Measurements from ENCODE around the gene TRAPPC10. TPM values are rescaled to one million over a fixed set of nuclear protein-coding genes. Genes with fewer than 3 reads are reported as not detected.
A peak's percentile ranks its signal among the peaks of the same experiment; 100 is the strongest.

Gene TRAPPC10
- total and polyA plus RNA-seq, 2 donors: 14.0 to 22.4 TPM

DNA sequence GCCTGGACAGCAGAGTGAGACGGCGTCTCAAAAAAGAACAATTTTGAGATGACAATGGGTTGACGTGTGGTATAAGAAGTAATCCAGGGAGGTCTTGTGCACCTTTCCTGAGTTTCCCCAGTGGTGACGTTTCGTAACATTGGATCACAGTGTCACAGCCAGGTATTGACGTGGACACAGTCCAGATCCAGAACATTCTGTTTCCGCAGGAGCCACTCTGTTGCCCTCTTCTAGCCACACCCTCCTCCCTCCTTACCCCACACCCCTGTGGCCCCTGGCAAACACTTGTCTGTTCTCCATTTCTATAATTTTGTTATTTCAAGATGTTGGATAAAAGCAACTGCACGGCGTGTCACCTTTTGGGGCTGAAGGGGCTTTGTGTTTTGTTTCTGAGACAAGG, 6.5 kb upstream of the TRAPPC10 start:
- H3K4me3 ChIP-seq (ENCODE audit: low read length in 2 of 2): no peak overlapping the region
- H3K36me3 ChIP-seq (ENCODE audit: control insufficient read depth in 2 of 2, insufficient read depth in 2 of 2, low read length in 1 of 2): no peaks in the 10 kb centered on the region
- H3K27ac ChIP-seq (ENCODE audit: low read depth in 1 of 2, low read length in 1 of 2): no peak overlapping the region
- H3K9me3 ChIP-seq (ENCODE audit: control insufficient read depth in 2 of 2, insufficient read depth in 1 of 2, low read length in 1 of 2): no peaks in the 10 kb centered on the region
- WGBS: 99% methylated on average over 9 of the region's 9 CpGs
- no peaks in the 10 kb centered on the region for H3K27me3 ChIP-seq (ENCODE audit: control insufficient read depth in 2 of 2, insufficient read depth in 1 of 2, low read length in 1 of 2)
- DNase-seq (ENCODE audit: low read depth in 6 of 9, low spot score in 9 of 9): no peak
- H3K4me1 ChIP-seq (ENCODE audit: control insufficient read depth in 2 of 2, insufficient read depth in 2 of 2, low read length in 2 of 2): no peaks in the 10 kb centered on the region

DNA sequence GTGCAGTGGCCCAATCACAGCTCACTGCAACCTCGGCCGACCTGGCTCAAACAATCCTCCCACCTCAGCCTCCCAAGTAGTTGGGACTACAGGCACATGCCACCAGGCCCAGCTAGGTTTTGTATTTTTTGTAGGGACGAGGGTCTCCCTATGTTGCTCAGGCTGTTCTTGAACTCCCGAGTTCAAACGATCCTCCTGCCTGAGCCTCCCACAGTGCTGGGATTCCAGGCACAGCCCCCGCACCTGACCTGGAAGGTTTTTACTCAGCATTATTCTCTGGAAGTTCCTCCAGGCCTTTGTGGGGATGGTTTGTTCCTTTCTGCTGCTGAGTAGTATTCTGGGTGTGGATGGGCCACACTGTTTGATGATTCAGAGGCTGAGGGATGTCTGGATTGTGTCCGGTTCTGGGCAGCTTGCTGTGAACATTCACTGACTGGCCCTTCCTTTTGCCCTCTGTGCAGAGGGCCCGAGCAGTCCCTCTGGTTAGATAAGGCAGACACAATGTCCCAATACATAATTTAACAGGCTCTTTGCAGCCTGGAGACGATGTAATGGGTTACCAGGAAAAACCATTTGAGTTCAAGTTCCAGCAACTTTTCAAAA, 6.0 kb upstream of the TRAPPC10 start:
- H3K27ac ChIP-seq (ENCODE audit: low read depth in 1 of 2, low read length in 1 of 2): no peak overlapping the region
- no peaks in the 10 kb centered on the region for H3K27me3 ChIP-seq (ENCODE audit: control insufficient read depth in 2 of 2, insufficient read depth in 1 of 2, low read length in 1 of 2)
- H3K4me1 ChIP-seq (ENCODE audit: control insufficient read depth in 2 of 2, insufficient read depth in 2 of 2, low read length in 2 of 2): peaks cover 3% of the 10 kb centered on the region in 2 donors
- H3K9me3 ChIP-seq (ENCODE audit: control insufficient read depth in 2 of 2, insufficient read depth in 1 of 2, low read length in 1 of 2): no peaks in the 10 kb centered on the region
- no peaks in the 10 kb centered on the region for H3K36me3 ChIP-seq (ENCODE audit: control insufficient read depth in 2 of 2, insufficient read depth in 2 of 2, low read length in 1 of 2)
- H3K4me3 ChIP-seq (ENCODE audit: low read length in 2 of 2): no peak overlapping the region
- WGBS: 96% methylated on average over 9 of the region's 9 CpGs
- DNase-seq (ENCODE audit: low read depth in 6 of 9, low spot score in 9 of 9): no peak

- H3K4me3 ChIP-seq (ENCODE audit: low read length in 2 of 2): no peak overlapping the region
- no peaks in the 10 kb centered on the region for H3K36me3 ChIP-seq (ENCODE audit: control insufficient read depth in 2 of 2, insufficient read depth in 2 of 2, low read length in 1 of 2)
- no peak for DNase-seq (ENCODE audit: low read depth in 6 of 9, low spot score in 9 of 9)
- no peak overlapping the region for H3K27ac ChIP-seq (ENCODE audit: low read depth in 1 of 2, low read length in 1 of 2)
- no peaks in the 10 kb centered on the region for H3K9me3 ChIP-seq (ENCODE audit: control insufficient read depth in 2 of 2, insufficient read depth in 1 of 2, low read length in 1 of 2)
- 96% methylated on average over 8 of the region's 8 CpGs for WGBS
- H3K4me1 ChIP-seq (ENCODE audit: control insufficient read depth in 2 of 2, insufficient read depth in 2 of 2, low read length in 2 of 2): peaks cover 4 to 7% of the 10 kb centered on the region in 2 donors
- no peaks in the 10 kb centered on the region for H3K27me3 ChIP-seq (ENCODE audit: control insufficient read depth in 2 of 2, insufficient read depth in 1 of 2, low read length in 1 of 2)
Measured at GRCh38 chr21:44006656-44007055, 5.5 kb upstream of the TRAPPC10 start.

- H3K4me3 ChIP-seq (ENCODE audit: low read length in 2 of 2): no peak overlapping the region
- 95% methylated on average over 9 of the region's 9 CpGs for WGBS
- H3K9me3 ChIP-seq (ENCODE audit: control insufficient read depth in 2 of 2, insufficient read depth in 1 of 2, low read length in 1 of 2): no peaks in the 10 kb centered on the region
- no peak for DNase-seq (ENCODE audit: low read depth in 6 of 9, low spot score in 9 of 9)
- peaks cover 8 to 23% of the 10 kb centered on the region in 2 donors for H3K4me1 ChIP-seq (ENCODE audit: control insufficient read depth in 2 of 2, insufficient read depth in 2 of 2, low read length in 2 of 2)
- no peaks in the 10 kb centered on the region for H3K27me3 ChIP-seq (ENCODE audit: control insufficient read depth in 2 of 2, insufficient read depth in 1 of 2, low read length in 1 of 2)
- no peaks in the 10 kb centered on the region for H3K36me3 ChIP-seq (ENCODE audit: control insufficient read depth in 2 of 2, insufficient read depth in 2 of 2, low read length in 1 of 2)
- no peak overlapping the region for H3K27ac ChIP-seq (ENCODE audit: low read depth in 1 of 2, low read length in 1 of 2)
Measured at GRCh38 chr21:44010429-44010828, 1.7 kb upstream of the TRAPPC10 start.

DNA sequence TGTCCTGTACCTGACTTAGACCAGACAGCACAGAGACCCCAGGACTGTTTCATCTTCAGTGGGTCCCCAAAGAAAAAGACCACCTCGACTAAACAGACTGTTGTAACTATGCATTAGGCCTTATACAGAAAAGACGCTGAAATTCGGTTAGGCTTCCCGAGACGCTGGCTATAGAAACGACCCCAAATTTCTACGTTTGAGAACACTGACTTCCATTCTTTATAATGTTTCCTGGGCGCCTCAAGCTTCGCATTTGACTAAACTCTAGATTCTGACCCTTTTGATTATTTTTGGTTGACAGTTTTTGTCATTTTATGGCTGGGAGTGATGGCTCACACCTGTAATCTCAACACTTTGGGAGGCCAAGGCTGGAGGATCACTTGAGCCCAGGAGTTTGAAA, 986 bp upstream of the TRAPPC10 start:
- 93% methylated on average over 9 of the region's 9 CpGs for WGBS
- no peak for DNase-seq (ENCODE audit: low read depth in 6 of 9, low spot score in 9 of 9)
- no peaks in the 10 kb centered on the region for H3K9me3 ChIP-seq (ENCODE audit: control insufficient read depth in 2 of 2, insufficient read depth in 1 of 2, low read length in 1 of 2)
- no peaks in the 10 kb centered on the region for H3K36me3 ChIP-seq (ENCODE audit: control insufficient read depth in 2 of 2, insufficient read depth in 2 of 2, low read length in 1 of 2)
- H3K27ac ChIP-seq (ENCODE audit: low read depth in 1 of 2, low read length in 1 of 2): no peak overlapping the region
- H3K27me3 ChIP-seq (ENCODE audit: control insufficient read depth in 2 of 2, insufficient read depth in 1 of 2, low read length in 1 of 2): no peaks in the 10 kb centered on the region
- H3K4me1 ChIP-seq (ENCODE audit: control insufficient read depth in 2 of 2, insufficient read depth in 2 of 2, low read length in 2 of 2): peaks cover 8 to 24% of the 10 kb centered on the region in 2 donors
- peak overlapping the region; percentile 54 to 99 for H3K4me3 ChIP-seq (ENCODE audit: low read length in 2 of 2)

DNA sequence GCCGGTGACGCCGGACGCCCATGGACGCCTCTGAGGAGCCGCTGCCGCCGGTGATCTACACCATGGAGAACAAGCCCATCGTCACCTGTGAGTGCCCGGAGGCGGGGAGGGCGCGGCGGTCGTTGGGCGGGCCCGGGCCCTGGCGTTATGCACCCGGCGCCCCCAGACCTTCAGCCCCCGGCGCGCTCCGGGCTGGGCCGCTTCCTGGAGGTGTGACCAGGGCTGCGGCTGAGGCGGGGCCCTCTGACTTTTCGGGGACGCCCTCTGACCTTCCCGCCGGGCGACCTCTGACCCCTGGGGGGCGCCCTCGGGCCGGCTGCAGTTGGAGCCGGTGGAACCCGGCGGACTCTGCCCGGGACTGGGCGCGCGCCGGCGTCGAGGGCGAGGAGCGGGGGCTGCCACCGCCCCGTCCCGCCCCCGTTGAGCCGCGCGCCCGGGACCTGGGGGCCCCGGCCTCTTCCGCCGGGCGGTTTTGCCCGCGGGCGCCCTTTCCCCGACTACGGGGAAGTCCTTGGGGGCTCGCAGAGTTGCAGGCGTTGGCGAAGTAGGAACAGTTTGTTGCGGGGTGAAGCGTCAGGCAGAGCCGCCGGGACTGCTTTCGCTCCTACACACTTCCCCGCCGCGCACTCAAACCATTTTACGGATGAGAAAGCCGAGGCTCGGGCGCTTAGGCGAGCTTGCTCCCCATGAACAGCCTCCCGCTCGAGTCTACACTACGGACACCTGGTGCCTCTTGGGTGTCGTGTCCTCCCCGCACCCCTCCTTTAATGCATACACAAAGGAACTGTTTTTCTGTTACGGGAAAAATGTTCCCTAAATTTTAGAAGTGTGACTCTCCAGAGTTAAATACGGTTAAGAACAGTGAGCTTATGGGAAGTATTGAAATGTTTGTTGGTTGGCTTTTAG, 618 bp downstream of the TRAPPC10 start:
- no peaks in the 10 kb centered on the region for H3K9me3 ChIP-seq (ENCODE audit: control insufficient read depth in 2 of 2, insufficient read depth in 1 of 2, low read length in 1 of 2)
- peak overlapping the region; percentile 88 to 99 for H3K27ac ChIP-seq (ENCODE audit: low read depth in 1 of 2, low read length in 1 of 2)
- H3K4me3 ChIP-seq (ENCODE audit: low read length in 2 of 2): peak overlapping the region; percentile 68 to 99
- DNase-seq (ENCODE audit: low read depth in 6 of 9, low spot score in 9 of 9): peak in 7 of 9 donors; percentile 63 to 87 (median 76)
- H3K27me3 ChIP-seq (ENCODE audit: control insufficient read depth in 2 of 2, insufficient read depth in 1 of 2, low read length in 1 of 2): no peaks in the 10 kb centered on the region
- no peaks in the 10 kb centered on the region for H3K36me3 ChIP-seq (ENCODE audit: control insufficient read depth in 2 of 2, insufficient read depth in 2 of 2, low read length in 1 of 2)
- under 1% methylated on average over 87 of the region's 87 CpGs for WGBS
- peaks cover 8 to 24% of the 10 kb centered on the region in 2 donors for H3K4me1 ChIP-seq (ENCODE audit: control insufficient read depth in 2 of 2, insufficient read depth in 2 of 2, low read length in 2 of 2)

DNA sequence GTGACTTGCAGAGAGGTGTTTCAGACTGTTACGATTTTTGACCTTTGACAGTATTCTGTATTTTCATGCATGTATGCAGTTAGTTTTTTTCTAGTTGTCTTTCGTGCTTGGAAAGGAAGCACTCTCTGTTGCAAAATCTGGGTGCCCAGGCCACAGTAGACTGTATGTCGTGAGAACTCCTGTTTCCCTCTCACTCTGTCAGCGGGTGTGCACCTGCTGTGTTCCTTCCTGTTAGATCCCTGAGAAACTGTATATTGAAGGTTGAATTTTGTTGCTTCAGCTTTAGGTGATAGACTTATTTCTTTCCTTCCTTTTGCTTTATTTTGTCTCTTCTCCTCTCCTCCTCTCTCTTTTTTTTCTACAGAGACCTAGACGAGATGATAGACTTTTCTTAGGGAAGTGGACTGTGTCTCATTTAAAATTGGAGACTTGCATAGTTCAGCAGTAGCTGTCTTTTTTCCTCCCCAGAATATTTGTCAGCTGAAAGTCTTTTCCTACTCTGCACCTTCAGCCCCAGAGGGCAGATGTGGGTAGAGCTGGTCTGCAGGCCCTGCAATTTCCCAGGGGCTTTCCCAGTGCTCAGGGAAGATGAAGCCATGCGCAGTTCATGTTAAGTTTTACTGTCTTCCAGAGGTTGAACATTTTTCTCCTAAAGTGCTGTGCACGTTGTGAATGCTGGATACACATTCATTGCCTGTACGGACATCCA, 1.4 kb downstream of the TRAPPC10 start:
- Histone ChIP-seq H3K4me1 (ENCODE audit: control insufficient read depth in 2 of 2, insufficient read depth in 2 of 2, low read length in 2 of 2) (peaks cover 10 to 25% of the 10 kb centered on the region in 2 donors), H3K27ac (ENCODE audit: low read depth in 1 of 2, low read length in 1 of 2) (peak overlapping the region; percentile 88 to 99), H3K4me3 (ENCODE audit: low read length in 2 of 2) (peak overlapping the region; percentile 68 to 99), H3K9me3 (ENCODE audit: control insufficient read depth in 2 of 2, insufficient read depth in 1 of 2, low read length in 1 of 2) (no peaks in the 10 kb centered on the region), H3K36me3 (ENCODE audit: control insufficient read depth in 2 of 2, insufficient read depth in 2 of 2, low read length in 1 of 2) (no peaks in the 10 kb centered on the region), H3K27me3 (ENCODE audit: control insufficient read depth in 2 of 2, insufficient read depth in 1 of 2, low read length in 1 of 2) (no peaks in the 10 kb centered on the region)
- DNase-seq (ENCODE audit: low read depth in 6 of 9, low spot score in 9 of 9): peak in 7 of 9 donors; percentile 47 to 82 (median 57)
- 6% methylated on average over 8 of the region's 8 CpGs for WGBS

DNA sequence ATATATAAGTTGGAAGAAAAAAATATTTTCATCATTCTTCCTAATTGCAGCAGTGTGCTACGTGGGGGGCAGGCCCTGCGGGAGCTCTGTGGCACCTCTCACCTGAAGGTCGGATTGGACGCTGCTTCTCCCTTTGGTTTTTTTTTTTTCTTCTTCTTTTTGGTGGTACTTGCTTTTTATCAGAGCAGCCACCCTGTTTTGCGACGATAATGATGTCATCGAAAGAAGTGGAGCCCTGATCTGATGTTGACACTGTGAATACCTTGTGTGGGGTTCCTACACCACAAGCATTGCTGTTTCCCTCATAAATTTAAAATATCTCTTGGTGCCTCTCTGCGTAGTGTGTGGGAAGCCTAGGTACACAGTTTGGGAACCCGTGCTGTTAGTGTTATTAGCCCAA, 5.5 kb downstream of the TRAPPC10 start:
- DNase-seq (ENCODE audit: low read depth in 6 of 9, low spot score in 9 of 9): no peak
- Histone ChIP-seq H3K4me1 (ENCODE audit: control insufficient read depth in 2 of 2, insufficient read depth in 2 of 2, low read length in 2 of 2) (peaks cover 14 to 32% of the 10 kb centered on the region in 2 donors), H3K27ac (ENCODE audit: low read depth in 1 of 2, low read length in 1 of 2) (no peak overlapping the region), H3K9me3 (ENCODE audit: control insufficient read depth in 2 of 2, insufficient read depth in 1 of 2, low read length in 1 of 2) (no peaks in the 10 kb centered on the region), H3K4me3 (ENCODE audit: low read length in 2 of 2) (no peak overlapping the region), H3K36me3 (ENCODE audit: control insufficient read depth in 2 of 2, insufficient read depth in 2 of 2, low read length in 1 of 2) (no peaks in the 10 kb centered on the region), H3K27me3 (ENCODE audit: control insufficient read depth in 2 of 2, insufficient read depth in 1 of 2, low read length in 1 of 2) (no peaks in the 10 kb centered on the region)
- 96% methylated on average over 9 of the region's 9 CpGs for WGBS

- Histone ChIP-seq H3K4me1 (ENCODE audit: control insufficient read depth in 2 of 2, insufficient read depth in 2 of 2, low read length in 2 of 2) (peaks cover 14 to 32% of the 10 kb centered on the region in 2 donors), H3K9me3 (ENCODE audit: control insufficient read depth in 2 of 2, insufficient read depth in 1 of 2, low read length in 1 of 2) (no peaks in the 10 kb centered on the region), H3K36me3 (ENCODE audit: control insufficient read depth in 2 of 2, insufficient read depth in 2 of 2, low read length in 1 of 2) (no peaks in the 10 kb centered on the region), H3K27ac (ENCODE audit: low read depth in 1 of 2, low read length in 1 of 2) (no peak overlapping the region), H3K27me3 (ENCODE audit: control insufficient read depth in 2 of 2, insufficient read depth in 1 of 2, low read length in 1 of 2) (no peaks in the 10 kb centered on the region), H3K4me3 (ENCODE audit: low read length in 2 of 2) (no peak overlapping the region)
- no peak for DNase-seq (ENCODE audit: low read depth in 6 of 9, low spot score in 9 of 9)
- WGBS: 98% methylated on average over 5 of the region's 5 CpGs
Measured at GRCh38 chr21:44018127-44018526, 6.0 kb downstream of the TRAPPC10 start.

Data from thymus (tissue), 11 donors.